HG02870 (cell line): ENCODE data around the gene SLTM.
"Not testable (repeated sequence)": the region's sequence is repeated elsewhere in the genome, so short reads cannot be mapped to it uniquely, and the experiment has no call there.

ENCODE experiments used
- ATAC-seq: cut with Tn5 transposase; IDR thresholded peaks from one replicate; pipeline ENCODE4 v1.9.1; 2021; ENCODE audit warnings: mild to moderate bottlenecking, moderate library complexity; ENCODE audit not compliant: unreplicated experiment

Gene SLTM

GRCh38 chr15:58929891-58930416 lies 3.5 kb downstream of the SLTM start:
- ATAC-seq = no peak

DNA sequence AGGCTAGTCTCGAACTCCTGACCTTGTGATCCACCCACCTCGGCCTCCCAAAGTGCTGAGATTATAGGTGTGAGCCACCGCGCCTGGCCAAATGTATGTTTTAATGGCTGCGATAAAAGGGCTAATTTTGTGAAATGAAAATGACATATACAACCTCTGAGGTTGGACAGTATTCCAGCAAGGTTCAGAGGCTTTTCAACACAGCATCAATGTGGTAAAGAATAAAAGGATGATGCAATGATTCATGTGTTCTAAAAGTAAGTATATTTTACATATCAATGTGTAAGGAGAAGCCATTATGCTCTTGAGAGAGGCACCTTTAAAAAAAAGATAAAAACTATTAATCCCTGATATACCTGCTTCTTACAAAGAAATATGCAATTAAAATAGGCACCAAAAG lies 6.7 kb downstream of the SLTM start:
- ATAC-seq = no peak

GRCh38 chr15:58924327-58924726 lies 9.2 kb downstream of the SLTM start:
- ATAC-seq = no peak

GRCh38 chr15:58923696-58924300 lies 9.7 kb downstream of the SLTM start:
- no peak for ATAC-seq

GRCh38 chr15:58923284-58923683 lies 10.2 kb downstream of the SLTM start:
- ATAC-seq = no peak

GRCh38 chr15:58921267-58921790 lies 12.2 kb downstream of the SLTM start:
- ATAC-seq = no peak

GRCh38 chr15:58920447-58920846 lies 13.0 kb downstream of the SLTM start:
- not testable (repeated sequence) for ATAC-seq

GRCh38 chr15:58919232-58919631 lies 14.2 kb downstream of the SLTM start:
- no peak for ATAC-seq

- no peak for ATAC-seq
Observed at GRCh38 chr15:58918239-58918638, 15.2 kb downstream of the SLTM start.

DNA sequence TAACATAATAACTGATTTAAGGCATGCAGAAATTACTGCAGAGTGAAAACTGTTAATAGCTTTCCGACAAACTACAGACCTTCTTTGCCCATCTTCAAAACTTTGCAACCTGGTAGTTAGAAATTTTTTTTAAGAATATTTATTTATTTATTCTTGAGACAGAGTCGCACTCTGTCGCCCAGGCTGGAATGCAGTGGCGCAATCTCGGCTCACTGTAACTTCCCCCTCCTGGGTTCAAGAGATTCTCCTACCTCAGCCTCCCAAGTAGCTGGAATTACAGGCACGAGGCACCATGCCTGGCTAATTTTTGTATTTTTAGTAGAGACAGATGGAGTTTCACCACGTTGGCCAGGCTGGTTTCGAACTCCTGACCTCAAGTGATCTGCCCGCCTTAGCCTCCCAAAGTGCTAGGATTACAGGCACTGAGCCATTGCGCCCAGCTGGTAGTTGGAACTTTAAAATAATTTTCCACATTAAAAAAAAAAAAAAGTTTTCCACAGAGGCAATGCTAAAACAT lies 15.8 kb downstream of the SLTM start:
- ATAC-seq = not testable (repeated sequence)

DNA sequence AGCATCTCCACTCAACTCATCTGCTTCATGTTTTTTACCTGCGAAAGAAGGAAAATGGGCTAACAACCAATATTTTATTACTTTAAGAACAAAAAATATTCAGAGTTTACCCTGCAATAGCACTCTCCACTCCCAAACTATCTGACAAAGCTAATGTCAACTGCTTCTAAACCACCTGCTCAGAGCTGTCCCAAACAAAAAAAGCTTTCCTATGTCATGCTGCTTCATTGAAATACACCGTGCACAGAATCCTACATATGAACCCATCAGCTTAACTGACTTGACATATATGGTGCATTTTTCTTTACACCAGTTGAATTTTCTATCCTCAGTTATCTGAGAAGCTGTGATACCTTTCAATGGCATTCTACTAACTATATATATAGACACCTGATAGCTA lies 16.5 kb downstream of the SLTM start:
- ATAC-seq = no peak

GRCh38 chr15:58910456-58910855 lies 23.0 kb downstream of the SLTM start:
- ATAC-seq = no peak

DNA sequence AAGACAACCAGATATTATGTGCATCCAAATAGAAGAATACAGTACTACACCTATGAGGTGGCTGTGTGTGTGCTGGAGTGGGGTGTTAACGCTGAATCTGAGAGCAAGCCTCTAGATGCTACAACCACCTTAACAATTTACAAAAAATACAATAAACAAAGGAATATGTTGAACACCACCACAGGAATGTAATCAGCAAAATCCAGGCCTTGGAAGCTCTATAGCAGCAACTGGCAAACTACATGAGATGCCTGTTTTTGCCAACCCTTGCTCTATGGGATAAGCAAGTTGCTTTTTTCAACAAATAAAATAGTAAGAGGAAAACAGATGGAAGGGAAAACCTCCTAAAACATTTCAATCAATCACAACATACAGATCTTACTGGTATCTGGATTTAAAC lies 23.9 kb downstream of the SLTM start:
- no peak for ATAC-seq

- ATAC-seq = no peak
Observed at GRCh38 chr15:58908550-58909309, 24.7 kb downstream of the SLTM start.

DNA sequence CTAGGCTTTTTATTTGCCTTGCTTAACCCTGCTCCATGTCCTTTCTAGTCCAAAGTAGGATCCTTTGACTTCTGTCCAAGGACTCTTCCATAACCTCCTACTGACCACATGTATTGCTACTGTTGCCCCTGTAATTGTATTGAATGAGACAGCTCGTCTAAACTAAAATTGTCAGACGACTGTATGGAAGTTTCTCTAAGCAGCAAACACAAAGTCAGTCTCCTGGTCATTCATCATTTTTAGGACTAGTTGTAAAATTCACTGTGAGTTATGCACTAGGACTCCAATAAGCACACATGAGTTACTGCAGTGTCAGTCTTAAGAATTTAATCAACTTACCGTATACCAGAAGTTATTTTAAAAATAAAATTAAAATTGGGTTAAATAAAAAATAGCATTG lies 32.8 kb downstream of the SLTM start:
- ATAC-seq = no peak

DNA sequence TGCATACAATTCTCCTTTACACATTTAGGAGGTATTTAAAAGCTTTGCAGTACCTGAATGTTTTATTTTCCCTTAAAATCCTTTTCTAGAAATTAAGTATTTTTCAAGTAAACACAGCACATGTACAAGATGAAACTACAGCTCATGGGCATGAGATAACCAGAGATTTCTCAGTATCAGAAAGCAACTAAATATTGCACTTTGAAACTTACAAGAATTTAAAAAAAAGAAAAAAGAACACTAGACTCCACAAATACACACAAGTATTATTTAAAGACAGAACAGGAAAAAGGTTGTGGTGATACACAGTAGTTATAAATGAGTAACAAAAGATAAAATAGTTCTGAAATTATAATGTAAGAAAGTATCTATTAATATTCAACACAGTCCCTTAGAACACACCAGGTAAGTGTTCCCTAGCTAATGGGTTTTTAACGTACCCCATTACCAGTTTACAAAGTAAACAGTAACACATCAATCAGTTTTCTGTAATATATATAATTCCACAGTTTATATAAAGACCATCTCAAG lies 35.3 kb downstream of the SLTM start:
- ATAC-seq = peak; percentile 61

DNA sequence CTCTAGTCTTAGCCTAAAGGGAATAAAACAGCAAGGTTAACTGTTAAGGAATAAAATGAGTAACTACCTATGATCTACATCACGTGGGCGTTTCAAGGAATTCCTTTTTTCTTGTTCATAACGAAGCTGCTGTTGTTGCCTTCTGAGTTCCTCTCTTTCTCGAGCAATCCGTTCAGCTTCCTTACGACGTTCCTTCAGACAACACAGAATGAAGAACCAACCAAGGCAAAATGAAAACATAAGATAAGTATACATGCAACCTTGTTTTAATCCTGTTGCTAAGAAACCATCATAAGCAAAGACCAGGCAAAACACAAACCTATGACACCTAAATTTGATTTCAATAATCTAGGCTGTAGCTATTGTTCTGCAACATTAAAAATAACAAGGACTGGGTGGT lies 44.1 kb downstream of the SLTM start:
- ATAC-seq = no peak

GRCh38 chr15:58886921-58887320 lies 46.6 kb downstream of the SLTM start:
- ATAC-seq = no peak

GRCh38 chr15:58883926-58884325 lies 49.6 kb downstream of the SLTM start:
- not testable (repeated sequence) for ATAC-seq

DNA sequence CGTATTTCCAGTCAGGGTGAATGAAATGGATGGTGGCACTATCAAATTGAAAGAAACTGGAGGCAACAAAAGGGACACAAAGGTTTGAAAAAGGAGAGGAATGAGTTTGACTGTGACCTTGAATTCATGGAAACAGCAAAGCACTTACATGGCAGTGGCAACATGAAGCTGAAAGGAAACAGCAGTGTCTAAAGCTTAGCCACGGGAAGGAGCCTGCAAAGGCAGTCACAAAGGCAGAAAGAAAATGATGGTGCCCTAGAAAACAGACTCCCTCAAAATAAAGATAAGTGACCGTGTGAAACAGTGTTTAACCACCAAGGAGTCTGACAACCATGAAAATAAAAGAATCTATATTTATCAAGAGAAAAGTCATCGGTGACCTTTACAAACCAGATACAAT lies 51.2 kb downstream of the SLTM start:
- ATAC-seq = no peak

GRCh38 chr15:58880320-58880719 lies 53.2 kb downstream of the SLTM start:
- ATAC-seq = no peak
